Mesenchymal stem cell (in vitro differentiated cells and primary cell): ENCODE measurements around the gene LITAF.

Experiments
- DNase-seq: peaks from one replicate; pipeline ENCODE4 v3.0.0-alpha.2; 2013
- H2AFZ ChIP-seq: one replicate; pipeline ENCODE4 v1.6.1; 2013; ENCODE audit warnings: low read depth, mild to moderate bottlenecking, control low read depth, inconsistent platforms, low read length, moderate library complexity
- H2AK5ac ChIP-seq: 2 replicates; pipeline ENCODE4 v1.6.1; 2013; ENCODE audit warnings: low read length, moderate library complexity, mild to moderate bottlenecking, inconsistent platforms; ENCODE audit not compliant: severe bottlenecking
- H2BK120ac ChIP-seq: one replicate; pipeline ENCODE4 v1.6.1; 2013; ENCODE audit warnings: low read depth, mild to moderate bottlenecking, inconsistent platforms, low read length, moderate library complexity
- H2BK12ac ChIP-seq, 2 experiments: one replicate each; pipeline ENCODE4 v1.6.1; 2013; ENCODE audit warnings: inconsistent platforms in 2 of 2, low read length in 2 of 2, mild to moderate bottlenecking in 2 of 2, moderate library complexity in 2 of 2, control low read depth in 1 of 2
- H2BK15ac ChIP-seq: one replicate; pipeline ENCODE4 v1.6.1; 2013; ENCODE audit warnings: mild to moderate bottlenecking, low read depth, inconsistent platforms; ENCODE audit not compliant: poor library complexity, severe bottlenecking
- H2BK5ac ChIP-seq: 2 replicates; pipeline ENCODE4 v1.6.1; 2013; ENCODE audit warnings: low read depth, mild to moderate bottlenecking, low read length, control low read depth, inconsistent platforms; ENCODE audit not compliant: poor library complexity, severe bottlenecking
- H3K14ac ChIP-seq, 2 experiments: one replicate each; pipeline ENCODE4 v1.6.1; 2013; ENCODE audit warnings: inconsistent platforms in 2 of 2, low read length in 2 of 2, control low read depth in 1 of 2, mild to moderate bottlenecking in 1 of 2, moderate library complexity in 1 of 2
- H3K18ac ChIP-seq, 2 experiments: one replicate each; pipeline ENCODE4 v1.6.1; 2013; ENCODE audit warnings: inconsistent platforms in 2 of 2, low read length in 2 of 2, control low read depth in 1 of 2, low read depth in 1 of 2, mild to moderate bottlenecking in 1 of 2
- H3K23ac ChIP-seq, 2 experiments: one replicate each; pipeline ENCODE4 v1.6.1; 2013; ENCODE audit warnings: inconsistent platforms in 2 of 2, low read length in 2 of 2, mild to moderate bottlenecking in 2 of 2, moderate library complexity in 2 of 2, control low read depth in 1 of 2
- H3K27ac ChIP-seq: 2 replicates; pipeline ENCODE4 v1.5.1; 2013; ENCODE audit warnings: mild to moderate bottlenecking, moderate library complexity, low read length, control low read depth, inconsistent platforms; ENCODE audit not compliant: poor library complexity, severe bottlenecking
- H3K27me3 ChIP-seq, 2 experiments: 2 replicates each; pipeline versions ENCODE4 v1.6.1 to v1.7.0; 2013; ENCODE audit warnings: low read length in 2 of 2, mild to moderate bottlenecking in 2 of 2, moderate library complexity in 2 of 2, control low read depth in 1 of 2, inconsistent platforms in 1 of 2; ENCODE audit not compliant: control insufficient read depth in 1 of 2, insufficient read depth in 1 of 2
- H3K36me3 ChIP-seq, 2 experiments: 2 replicates each; pipeline versions ENCODE4 v1.6.1 to v1.7.0; 2013; ENCODE audit warnings: low read length in 2 of 2, control low read depth in 1 of 2, inconsistent platforms in 1 of 2, low read depth in 1 of 2, mild to moderate bottlenecking in 1 of 2; ENCODE audit not compliant: insufficient read depth in 2 of 2, control insufficient read depth in 1 of 2
- H3K4ac ChIP-seq, 2 experiments: one replicate each; pipeline ENCODE4 v1.6.1; 2013; ENCODE audit warnings: inconsistent platforms in 2 of 2, low read length in 2 of 2, mild to moderate bottlenecking in 2 of 2, moderate library complexity in 2 of 2, control low read depth in 1 of 2, low read depth in 1 of 2
- H3K4me1 ChIP-seq: 2 replicates; pipeline ENCODE4 v1.6.1; 2013; ENCODE audit warnings: low read depth, low read length, control low read depth; ENCODE audit not compliant: control insufficient read depth, insufficient read depth
- H3K4me2 ChIP-seq: 2 replicates; pipeline ENCODE4 v1.6.1; 2013; ENCODE audit warnings: low read length, mild to moderate bottlenecking, inconsistent platforms; ENCODE audit not compliant: poor library complexity, severe bottlenecking
- H3K4me3 ChIP-seq, 2 experiments: 2 replicates each; pipeline versions ENCODE4 v1.5.1 to v1.7.0; 2013; ENCODE audit warnings: low read length in 2 of 2, mild to moderate bottlenecking in 2 of 2, control low read depth in 1 of 2, low read depth in 1 of 2; ENCODE audit not compliant: insufficient read depth in 1 of 2
- H3K79me1 ChIP-seq: replicated peaks from 2 replicates; pipeline ENCODE4 v1.6.1; 2013; ENCODE audit warnings: mild to moderate bottlenecking, control low read depth, low read length, inconsistent platforms; ENCODE audit not compliant: poor library complexity, severe bottlenecking
- H3K9ac ChIP-seq: 2 replicates; pipeline ENCODE4 v1.7.0; 2013; ENCODE audit warnings: mild to moderate bottlenecking, low read length, moderate library complexity
- H3K9me3 ChIP-seq: 2 replicates; pipeline ENCODE4 v1.7.0; 2013; ENCODE audit warnings: mild to moderate bottlenecking, low read length; ENCODE audit not compliant: control insufficient read depth
- H4K8ac ChIP-seq: one replicate; pipeline ENCODE4 v1.6.1; 2013; ENCODE audit warnings: inconsistent platforms, mild to moderate bottlenecking, low read length, moderate library complexity
- H4K91ac ChIP-seq: one replicate; pipeline ENCODE4 v1.6.1; 2013; ENCODE audit warnings: mild to moderate bottlenecking, low read length, inconsistent platforms
- WGBS: methylation state at CpG from one replicate; pipeline ENCODE4 v1.1.7; 2013; ENCODE audit warnings: mixed read lengths; 5-methylcytosine and 5-hydroxymethylcytosine counted together

The LITAF gene

GRCh38 chr16:11502239-11502638 lies 84.5 kb downstream of the LITAF start:
- WGBS = 83% methylated on average over 4 of the region's 4 CpGs
- Histone ChIP-seq H3K4me3 (no peak overlapping the region), H3K23ac (no peak overlapping the region), H3K27me3 (peaks cover 0 to 3% of the 10 kb centered on the region in 2 experiments), H2BK5ac (no peak overlapping the region), H4K91ac (no peak overlapping the region), H3K4ac (no peak overlapping the region), H3K4me1 (peaks cover 9% of the 10 kb centered on the region), H2BK12ac (no peak overlapping the region), H4K8ac (no peak overlapping the region), H3K9ac (no peak overlapping the region), H3K36me3 (no peaks in the 10 kb centered on the region), H3K4me2 (no peak overlapping the region), H3K79me1 (no peaks in the 10 kb centered on the region), H3K14ac (no peak overlapping the region), H2BK120ac (no peak overlapping the region), H3K27ac (no peak overlapping the region), H2BK15ac (no peak overlapping the region), H2AK5ac (no peak overlapping the region), H2AFZ (no peak overlapping the region), H3K9me3 (no peaks in the 10 kb centered on the region), H3K18ac (no peak overlapping the region)
- DNase-seq = no peak

- H3K4ac ChIP-seq = no peak overlapping the region
- peak overlapping the region; percentile 74 for H2BK15ac ChIP-seq
- H3K14ac ChIP-seq = no peak overlapping the region
- no peak overlapping the region for H3K4me2 ChIP-seq
- H2BK5ac ChIP-seq = no peak overlapping the region
- no peak overlapping the region for H2BK120ac ChIP-seq
- no peak overlapping the region for H2AK5ac ChIP-seq
- no peak overlapping the region for H3K23ac ChIP-seq
- no peaks in the 10 kb centered on the region for H3K79me1 ChIP-seq
- H3K4me1 ChIP-seq = peaks cover 14% of the 10 kb centered on the region
- 40% methylated on average over 9 of the region's 9 CpGs for WGBS
- H2AFZ ChIP-seq = no peak overlapping the region
- peak overlapping the region; percentile 9 for H4K8ac ChIP-seq
- H4K91ac ChIP-seq = no peak overlapping the region
- H3K36me3 ChIP-seq = no peaks in the 10 kb centered on the region
- no peak overlapping the region for H3K27ac ChIP-seq
- no peak overlapping the region for H3K4me3 ChIP-seq
- no peaks in the 10 kb centered on the region for H3K9me3 ChIP-seq
- no peak overlapping the region for H3K9ac ChIP-seq
- no peak overlapping the region for H3K18ac ChIP-seq
- peaks cover 0 to 3% of the 10 kb centered on the region in 2 experiments for H3K27me3 ChIP-seq
- peak; percentile 28 for DNase-seq
- no peak overlapping the region for H2BK12ac ChIP-seq
Observed at GRCh38 chr16:11501632-11502031, 85.1 kb downstream of the LITAF start.

- Histone ChIP-seq H3K9ac (no peak overlapping the region), H2AFZ (no peak overlapping the region), H2AK5ac (no peak overlapping the region), H4K8ac (no peak overlapping the region), H3K4me3 (no peak overlapping the region), H3K27ac (no peak overlapping the region), H2BK15ac (no peak overlapping the region), H3K4me2 (no peak overlapping the region), H3K23ac (no peak overlapping the region), H2BK5ac (no peak overlapping the region), H2BK12ac (peak overlapping the region in 1 of 2 experiments; percentile 43), H3K27me3 (peaks cover 0 to 3% of the 10 kb centered on the region in 2 experiments), H4K91ac (peak overlapping the region; percentile 76), H2BK120ac (no peak overlapping the region), H3K4ac (no peak overlapping the region), H3K36me3 (no peaks in the 10 kb centered on the region), H3K9me3 (no peaks in the 10 kb centered on the region), H3K4me1 (peaks cover 17% of the 10 kb centered on the region), H3K79me1 (no peaks in the 10 kb centered on the region), H3K18ac (peak overlapping the region in 1 of 2 experiments; percentile 59), H3K14ac (peak overlapping the region in 1 of 2 experiments; percentile 35)
- no peak for DNase-seq
- 78% methylated on average over 23 of the region's 24 CpGs for WGBS
Observed at GRCh38 chr16:11500700-11501346, 85.9 kb downstream of the LITAF start.

- Histone ChIP-seq H3K4me3 (no peak overlapping the region), H2BK5ac (no peak overlapping the region), H4K8ac (no peak overlapping the region), H3K18ac (peak overlapping the region in 1 of 2 experiments; percentile 51), H3K36me3 (no peaks in the 10 kb centered on the region), H2BK120ac (no peak overlapping the region), H2BK15ac (no peak overlapping the region), H3K9ac (no peak overlapping the region), H2BK12ac (peak overlapping the region in 1 of 2 experiments; percentile 37), H3K4me2 (no peak overlapping the region), H3K79me1 (no peaks in the 10 kb centered on the region), H3K27ac (no peak overlapping the region), H3K27me3 (peaks cover 0 to 3% of the 10 kb centered on the region in 2 experiments), H2AK5ac (no peak overlapping the region), H4K91ac (no peak overlapping the region), H3K4ac (no peak overlapping the region), H3K9me3 (no peaks in the 10 kb centered on the region), H3K4me1 (peaks cover 17% of the 10 kb centered on the region), H2AFZ (no peak overlapping the region), H3K14ac (no peak overlapping the region), H3K23ac (no peak overlapping the region)
- 97% methylated on average over 6 of the region's 7 CpGs for WGBS
- DNase-seq = no peak
Observed at GRCh38 chr16:11499295-11500089, 87.2 kb downstream of the LITAF start.
